ENCODE measurements around the gene SMOC2.
"Not testable (repeated sequence)": the region's sequence is repeated elsewhere in the genome, so short reads cannot be mapped to it uniquely, and the experiment has no call there.

The SMOC2 gene

DNA sequence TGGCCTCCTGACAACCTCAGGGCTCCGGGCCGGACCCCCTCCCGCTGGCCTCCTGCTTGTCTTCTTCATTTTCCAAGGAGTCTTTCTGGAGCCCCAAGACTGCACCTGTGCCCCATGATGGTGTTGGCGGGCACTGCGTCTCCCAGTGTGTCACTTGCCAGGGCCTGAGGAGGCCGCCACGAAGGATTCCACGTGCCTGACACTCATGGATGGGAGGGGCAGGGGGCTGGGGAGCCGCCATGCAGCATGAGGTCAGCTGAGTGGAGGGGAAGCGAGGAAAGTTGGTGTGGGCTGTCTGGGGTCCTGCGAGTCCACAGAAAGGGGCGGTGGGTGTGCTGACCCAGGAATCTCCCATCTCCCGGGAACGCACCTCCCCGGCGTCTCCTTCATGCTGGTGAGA lies 165.7 kb downstream of the SMOC2 start:
- DNase-seq (ENCODE audit: low read depth) = no peak

DNA sequence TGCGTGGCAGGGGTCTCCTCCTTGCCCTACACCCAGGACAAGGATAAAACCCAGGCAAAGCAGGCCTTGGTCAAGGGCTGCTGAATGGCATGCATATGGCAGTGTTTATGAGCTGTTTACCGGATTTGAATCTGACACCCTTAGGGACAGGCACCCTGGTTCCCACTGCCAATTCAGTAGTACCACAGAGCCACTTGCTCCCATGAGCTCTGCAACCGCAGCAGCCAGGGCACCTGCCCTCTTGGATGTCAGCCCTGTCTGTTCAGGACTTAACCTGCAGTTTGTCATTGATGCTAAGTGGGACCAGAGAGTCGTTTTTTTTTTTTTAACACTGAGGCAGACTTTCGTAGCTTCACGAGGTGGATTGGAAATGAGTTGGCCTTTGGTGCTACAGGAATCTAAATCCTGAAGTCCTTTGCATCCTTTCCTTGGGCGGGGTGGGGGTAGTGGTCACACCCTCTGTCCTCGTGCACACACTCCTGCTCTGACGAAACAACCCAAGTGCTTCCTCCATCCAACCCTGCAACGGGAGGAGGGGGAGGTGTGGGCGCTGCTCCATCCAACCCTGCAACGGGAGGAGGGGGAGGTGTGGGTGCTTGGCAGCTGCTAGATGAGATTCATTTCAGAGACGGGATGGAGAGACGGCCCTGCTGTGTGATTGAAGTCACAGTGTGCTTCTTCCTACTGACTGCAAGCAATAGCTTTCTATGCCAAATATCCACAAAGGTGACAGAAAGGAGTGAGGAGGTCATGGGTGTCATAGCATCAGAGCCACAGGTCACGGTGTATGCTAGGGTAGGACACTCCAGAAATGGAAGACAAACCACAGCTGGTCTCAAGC lies 166.5 kb downstream of the SMOC2 start:
- no peak for DNase-seq (ENCODE audit: low read depth)

DNA sequence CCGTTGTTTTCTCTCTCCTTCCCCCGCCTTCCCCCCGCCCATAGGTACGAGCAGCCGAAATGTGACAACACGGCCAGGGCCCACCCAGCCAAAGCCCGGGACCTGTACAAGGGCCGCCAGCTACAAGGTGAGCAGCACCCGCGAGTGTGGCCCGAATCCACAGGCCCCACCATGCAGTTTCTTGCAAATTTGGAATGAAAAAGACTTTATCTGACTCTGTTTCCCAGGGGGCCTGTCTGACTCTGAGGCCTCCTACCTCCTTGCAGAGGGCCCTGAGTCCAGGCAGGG lies 167.1 kb downstream of the SMOC2 start:
- no peak for DNase-seq (ENCODE audit: low read depth)

DNA sequence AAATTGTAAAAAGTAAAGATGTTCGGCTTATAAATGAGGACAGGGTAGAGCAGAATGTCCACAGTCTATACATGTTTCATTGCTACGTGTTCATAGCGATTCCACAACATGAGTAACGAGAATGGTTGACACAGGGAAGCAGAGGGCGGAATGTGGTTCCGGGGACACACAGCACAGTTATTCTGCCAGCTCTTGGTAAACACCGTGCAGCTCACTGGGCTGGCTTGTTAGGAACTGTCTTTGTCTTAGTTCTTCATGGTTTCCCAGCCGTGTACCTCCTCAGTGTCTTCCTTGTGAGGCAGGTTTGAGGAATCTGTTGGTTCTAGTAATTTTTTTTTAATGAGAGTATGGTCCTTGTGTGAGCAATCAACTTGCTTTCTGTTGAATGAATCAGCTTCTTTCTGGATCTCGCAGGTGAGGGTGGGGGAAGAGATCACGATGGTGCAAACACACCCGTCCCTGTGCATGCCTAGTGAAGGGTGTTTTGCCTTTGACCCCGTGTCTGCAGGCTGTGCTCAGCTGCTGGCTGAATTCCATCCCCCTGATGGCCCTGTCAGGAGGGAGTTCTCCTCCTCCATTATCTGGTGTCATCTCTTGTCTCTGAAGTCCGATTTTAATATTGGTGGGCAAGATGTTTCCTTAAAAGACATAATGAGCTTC lies 168.2 kb downstream of the SMOC2 start:
- DNase-seq (ENCODE audit: low read depth) = no peak

DNA sequence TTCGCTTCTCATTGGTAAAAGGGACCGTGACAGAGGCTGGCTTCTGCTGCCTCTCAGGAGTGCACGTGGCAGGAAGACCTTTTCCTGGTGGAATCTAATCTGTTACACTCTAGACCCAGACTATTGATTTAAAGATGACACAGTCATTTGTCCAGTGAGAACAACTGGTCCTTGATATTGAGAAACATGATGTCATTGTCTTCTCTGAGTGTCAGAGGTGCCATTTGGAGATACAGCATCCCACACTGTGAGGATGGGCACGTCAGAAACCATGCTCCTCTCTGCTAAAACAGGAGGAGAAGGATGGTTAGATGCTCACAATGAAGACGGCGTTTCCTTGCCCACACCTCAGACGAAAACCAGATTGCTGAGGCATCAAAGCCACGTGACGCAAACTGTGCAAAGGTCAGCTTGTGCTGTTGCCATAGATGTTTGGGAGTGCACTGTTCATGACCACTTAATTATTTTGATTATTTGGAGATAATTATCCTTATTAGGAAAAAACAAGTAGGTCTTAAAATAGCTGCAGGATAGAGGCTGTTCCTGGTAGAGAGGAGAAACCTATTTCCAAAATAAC lies 169.0 kb downstream of the SMOC2 start:
- DNase-seq (ENCODE audit: low read depth) = no peak

DNA sequence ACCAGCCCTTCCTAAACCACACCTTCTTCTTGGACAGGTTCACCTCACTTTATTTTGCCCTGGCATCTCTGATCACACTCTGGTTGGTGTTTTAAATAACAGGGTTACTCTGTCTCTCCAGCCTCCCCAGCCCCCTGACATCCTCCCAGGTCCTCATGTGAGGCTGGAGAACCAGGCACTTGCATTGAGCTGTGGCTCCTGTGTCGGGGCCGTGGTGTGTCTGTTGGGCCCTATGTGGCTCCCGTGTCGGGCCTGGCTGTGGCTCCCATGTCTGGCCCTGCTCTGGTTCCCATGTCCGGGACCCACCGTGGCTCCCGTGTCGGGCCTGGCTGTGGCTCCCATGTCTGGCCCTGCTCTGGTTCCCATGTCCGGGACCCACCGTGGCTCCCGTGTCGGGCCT lies 170.0 kb downstream of the SMOC2 start:
- not testable (repeated sequence) for DNase-seq (ENCODE audit: low read depth)

DNA sequence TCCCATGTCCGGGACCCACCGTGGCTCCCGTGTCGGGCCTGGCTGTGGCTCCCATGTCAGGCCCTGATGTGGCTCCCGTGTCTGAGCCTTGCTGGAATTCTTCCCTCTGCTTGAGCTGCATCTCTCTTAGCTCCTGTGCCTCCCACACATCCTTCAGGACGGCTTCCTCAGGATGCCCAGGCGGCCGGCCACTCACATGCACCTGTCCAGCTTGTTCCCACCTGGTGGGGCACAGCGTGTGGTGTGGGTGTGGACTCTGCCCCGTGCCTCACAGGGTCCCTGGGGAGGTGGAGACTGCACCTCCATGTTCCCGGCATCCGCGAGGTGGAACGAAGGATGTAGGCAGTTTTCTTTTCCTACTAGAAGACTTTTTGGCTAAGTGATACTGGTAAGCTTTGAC lies 170.7 kb downstream of the SMOC2 start:
- no peak for DNase-seq (ENCODE audit: low read depth)

DNA sequence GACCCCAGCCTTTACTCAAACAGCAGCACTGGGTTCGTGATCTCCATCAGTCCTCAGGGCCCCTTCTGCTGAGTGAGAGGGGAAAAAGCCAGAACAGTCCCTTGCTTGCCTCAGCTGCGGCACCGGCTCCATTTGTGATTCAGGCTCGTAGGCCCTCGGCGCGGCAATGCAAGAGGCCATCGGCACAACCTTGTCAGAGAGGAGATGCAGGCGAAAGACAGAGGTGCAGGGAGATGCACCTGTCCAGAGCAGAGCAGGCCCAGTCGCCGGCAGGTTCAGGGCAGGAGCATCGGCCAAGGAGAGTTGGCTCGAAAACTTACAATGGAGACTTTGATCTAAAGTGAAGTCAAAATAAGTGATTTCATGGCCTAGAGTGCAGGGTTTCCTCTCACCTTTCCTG lies 171.6 kb downstream of the SMOC2 start:
- no peak for DNase-seq (ENCODE audit: low read depth)

DNA sequence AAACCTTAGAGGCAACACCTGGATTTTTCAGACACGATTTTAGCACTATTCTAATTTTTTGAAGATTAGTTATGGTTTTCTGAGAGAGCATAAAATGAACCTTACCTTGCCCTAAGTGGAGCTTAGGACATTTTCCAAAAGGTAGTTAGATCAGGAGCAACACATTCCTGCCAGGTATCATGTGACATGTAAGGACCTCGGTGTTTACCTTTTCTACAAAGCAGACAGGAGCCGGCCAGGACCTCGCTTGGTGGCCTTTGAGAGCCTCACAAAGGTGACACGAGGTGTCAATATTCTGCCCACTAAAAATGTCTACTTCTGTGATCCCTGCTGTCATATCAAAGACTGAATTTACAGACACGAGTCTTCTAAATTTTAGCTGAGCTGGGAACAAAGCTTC lies 174.9 kb downstream of the SMOC2 start:
- no peak for DNase-seq (ENCODE audit: low read depth)

DNA sequence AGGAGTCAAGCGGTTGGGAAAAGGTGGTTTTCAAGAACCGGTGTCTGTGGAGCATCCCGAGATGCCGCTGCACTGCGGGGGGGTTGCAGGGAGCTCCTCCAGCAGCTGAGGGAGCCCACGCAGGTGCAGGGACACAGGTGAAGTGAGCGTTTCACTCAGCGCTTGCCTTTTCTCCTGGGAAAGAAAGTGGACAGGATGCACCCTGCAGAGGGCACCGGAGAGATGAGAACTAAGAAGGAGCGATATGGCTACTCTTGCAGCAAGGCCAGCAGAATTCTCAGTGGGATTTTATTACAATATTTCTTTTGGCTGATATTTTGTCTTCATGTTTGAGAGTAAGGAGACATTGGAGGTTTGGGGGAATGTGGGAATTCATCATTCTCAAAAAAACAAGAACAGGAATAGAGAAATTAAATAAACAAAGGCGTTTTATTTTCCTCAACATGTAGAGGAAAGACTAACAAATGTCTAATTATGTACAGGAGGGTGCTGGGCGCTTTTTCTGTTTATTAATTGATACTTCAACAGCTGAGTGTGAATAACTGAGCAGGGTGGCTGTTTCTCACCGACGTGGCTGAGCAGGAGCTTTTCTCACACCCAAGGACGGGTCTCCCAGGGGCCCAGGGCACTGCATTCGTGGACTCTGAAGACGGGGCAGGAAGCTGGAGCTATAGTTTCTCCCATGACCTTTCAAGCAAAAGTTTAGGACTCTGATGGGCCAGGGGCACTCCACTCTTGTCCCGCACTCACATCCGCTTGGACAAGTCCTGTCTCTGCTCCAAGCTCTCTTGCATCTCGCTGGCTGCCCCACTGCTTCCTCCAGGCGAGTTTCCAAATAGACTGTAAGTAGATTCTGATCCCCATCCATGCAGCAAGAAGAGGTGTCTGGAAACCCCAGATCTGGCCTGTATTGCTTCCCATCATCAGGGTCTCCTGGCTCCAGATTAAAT lies 176.1 kb downstream of the SMOC2 start:
- DNase-seq (ENCODE audit: low read depth) = no peak

DNA sequence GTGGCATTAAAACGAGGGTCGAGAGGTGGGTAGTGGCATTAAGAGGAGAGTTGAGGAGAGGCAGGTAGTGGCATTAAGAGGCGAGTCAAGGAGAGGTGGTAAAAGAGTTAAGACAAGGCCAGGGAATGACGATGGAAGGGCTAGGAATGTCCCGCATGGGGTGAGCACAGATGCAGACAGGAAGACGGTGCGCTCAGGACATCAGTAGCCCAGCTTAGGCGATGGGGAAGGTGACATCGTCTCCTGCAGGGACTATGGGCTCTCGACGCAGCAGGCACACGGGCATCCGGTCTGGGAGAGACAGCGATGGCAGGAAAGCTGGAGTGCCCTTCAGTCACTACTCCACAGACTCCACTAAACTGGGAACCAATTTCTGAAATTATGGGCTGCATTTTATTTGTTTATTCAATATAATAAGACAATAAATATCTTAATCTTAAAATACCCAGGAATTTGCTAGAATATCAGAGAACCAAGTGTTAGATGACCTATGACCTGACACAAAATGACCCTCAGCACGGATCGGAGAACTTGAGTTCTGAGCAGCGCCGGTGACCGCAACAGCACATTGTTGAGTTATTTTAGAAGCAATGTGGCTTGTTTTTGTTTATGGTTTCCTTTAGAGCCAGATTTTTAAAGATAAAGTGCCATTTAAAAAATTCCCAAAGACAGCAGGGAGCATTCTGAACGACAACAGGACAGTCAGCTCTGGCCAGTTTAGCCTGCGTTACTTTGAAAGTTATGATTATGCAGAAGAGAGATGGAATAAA lies 177.7 kb downstream of the SMOC2 start:
- no peak for DNase-seq (ENCODE audit: low read depth)

DNA sequence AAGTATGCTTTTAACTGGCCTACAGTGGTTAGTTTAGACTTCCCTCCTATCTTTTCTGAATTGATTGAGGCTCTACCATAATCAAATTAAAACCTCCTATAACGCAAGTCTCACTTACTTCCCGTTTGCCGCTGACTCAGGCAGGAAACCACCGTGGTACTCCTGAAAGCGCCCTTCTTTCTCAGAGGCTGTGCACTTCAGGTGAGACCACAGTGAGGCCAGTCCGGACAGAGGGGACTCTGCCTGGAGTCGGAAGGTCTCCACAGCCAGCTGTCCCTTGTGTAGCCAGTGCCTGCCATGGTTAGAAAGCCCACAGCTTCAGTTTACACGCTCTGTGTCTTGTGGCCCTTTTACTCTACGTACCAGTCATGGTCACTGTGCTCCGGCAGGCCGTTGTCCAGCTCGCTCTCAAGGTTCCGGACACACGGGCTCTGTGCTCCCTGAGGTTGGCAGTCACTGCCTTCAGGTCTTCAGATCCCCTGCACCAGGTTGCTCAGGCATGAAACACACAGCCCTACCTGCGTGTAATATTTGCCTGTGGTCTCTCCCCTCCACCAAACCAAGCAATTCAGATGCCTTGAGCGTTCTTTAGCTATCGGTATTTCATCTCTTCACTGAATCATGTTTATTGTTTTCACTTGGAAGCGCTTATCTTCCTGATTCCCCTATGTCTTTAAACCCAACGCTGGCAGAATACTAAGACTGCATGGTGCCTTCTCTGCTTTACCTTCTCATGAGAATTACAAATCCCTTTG lies 178.8 kb downstream of the SMOC2 start:
- no peak for DNase-seq (ENCODE audit: low read depth)

DNA sequence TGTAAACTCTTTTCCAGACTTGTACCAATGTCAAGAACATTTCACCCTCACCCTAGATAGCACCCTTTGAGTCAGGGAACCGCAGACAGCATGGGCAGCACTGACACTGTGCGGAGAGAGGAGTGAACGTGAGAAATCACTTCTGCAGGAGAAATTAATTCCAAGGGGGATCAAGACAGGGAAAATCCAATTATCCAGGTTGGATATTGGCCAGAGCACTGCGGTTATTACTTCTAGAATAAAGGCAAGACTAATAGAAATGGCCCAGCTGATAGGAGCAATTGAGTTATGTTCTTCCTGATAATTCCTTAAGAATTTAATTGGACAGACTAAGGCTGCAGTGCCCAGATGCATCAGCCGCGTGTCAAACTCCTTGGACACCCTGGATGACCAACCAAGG lies 179.6 kb downstream of the SMOC2 start:
- DNase-seq (ENCODE audit: low read depth) = no peak

DNA sequence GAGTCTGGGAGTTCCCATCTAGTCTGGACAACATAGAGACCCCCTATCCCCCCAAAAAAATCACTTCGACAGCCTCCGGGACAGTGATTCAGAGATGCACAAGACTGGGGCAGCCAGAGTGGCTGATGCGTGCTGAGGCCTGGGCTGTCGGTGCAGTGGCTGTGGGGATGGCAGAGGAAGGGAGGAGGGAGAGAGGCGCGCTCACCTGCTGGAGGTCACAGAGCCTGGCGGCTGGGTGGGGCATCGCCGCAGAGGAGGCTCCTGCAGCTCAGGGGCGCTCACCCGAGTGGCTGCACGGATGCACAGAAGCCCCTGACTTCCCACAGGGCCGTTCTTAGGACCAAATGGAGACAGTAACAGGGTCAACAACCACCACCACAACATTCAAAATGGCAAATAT lies 182.8 kb downstream of the SMOC2 start:
- no peak for DNase-seq (ENCODE audit: low read depth)

DNA sequence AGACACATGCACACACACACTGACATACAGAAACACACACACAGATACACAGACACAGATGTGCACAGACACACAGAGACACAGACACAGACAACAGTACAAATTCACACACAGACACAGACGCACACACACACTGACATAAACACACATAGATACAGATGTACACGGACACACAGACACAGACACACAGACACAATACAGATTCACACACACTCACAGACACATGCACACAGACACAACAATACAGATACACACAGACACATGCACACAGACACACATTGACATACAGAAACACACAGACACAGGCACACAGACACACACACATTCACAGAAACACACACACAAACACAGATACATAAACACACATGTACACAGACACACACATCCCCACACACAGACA lies 183.6 kb downstream of the SMOC2 start:
- DNase-seq (ENCODE audit: low read depth) = no peak

DNA sequence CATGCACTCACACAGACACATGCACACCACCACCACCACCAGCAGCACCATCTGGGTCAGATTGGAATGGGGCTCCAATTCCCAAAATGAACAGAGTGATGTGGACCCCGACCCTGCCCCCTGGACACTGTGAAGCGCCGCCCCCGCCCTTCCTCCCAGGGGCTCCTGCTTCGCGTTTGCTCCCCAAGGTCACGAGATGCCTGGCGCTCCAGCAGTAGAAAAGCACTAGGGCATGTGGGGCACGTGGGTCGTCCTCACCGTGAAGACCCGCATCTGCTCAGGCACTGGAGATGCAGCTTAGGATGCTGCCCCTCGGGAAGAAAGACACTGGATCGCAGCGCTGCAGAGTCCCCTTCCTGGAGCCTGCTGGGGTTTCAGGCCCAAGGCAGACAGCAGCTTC lies 184.0 kb downstream of the SMOC2 start:
- no peak for DNase-seq (ENCODE audit: low read depth)

DNA sequence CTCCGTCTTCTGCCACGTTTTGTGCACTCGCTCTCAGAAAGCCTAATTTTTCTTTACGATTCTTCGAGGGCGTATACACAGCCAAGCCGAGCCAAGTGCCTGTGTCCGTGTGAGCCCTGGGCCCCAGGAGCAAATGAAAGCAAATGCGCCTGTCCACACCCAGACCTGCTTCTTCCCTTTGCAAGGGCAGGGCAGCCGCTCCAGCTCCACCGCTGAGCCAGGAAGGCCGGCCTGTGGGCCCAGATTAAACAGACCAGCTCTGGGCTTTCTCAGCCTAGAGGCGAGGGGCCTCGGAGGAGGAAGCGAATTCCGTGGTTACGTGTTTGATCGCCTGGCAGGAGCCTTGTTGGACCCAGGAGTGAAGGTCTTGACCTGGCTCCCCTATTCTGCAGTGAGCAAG lies 184.6 kb downstream of the SMOC2 start:
- no peak for DNase-seq (ENCODE audit: low read depth)

DNA sequence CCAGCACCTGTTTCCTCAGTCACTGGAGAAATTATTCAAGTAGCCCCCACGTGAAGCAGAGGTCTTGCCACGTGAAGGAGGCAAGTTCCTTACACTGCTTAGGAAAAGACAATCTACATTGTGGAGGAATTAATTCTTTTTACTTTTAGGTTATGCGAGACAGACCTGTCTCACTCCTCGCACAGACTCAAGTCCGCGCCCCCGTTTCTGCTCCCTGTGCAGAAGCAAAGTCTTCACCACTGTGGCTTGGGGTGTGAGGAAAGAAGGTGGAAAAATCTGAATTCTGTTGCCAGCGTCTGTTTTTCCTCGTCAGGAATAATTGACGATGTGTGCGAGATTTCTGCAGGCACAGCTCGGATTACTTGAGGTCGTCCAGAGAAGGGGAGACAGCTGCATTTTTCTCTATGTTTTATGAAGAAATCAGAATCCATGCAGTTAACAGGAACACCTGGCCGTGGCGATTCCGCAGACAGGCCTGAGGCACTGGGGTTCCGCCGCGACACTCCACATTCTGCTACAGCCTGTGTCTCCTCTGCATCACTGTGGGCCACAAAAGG lies 185.1 kb downstream of the SMOC2 start:
- DNase-seq (ENCODE audit: low read depth) = no peak

DNA sequence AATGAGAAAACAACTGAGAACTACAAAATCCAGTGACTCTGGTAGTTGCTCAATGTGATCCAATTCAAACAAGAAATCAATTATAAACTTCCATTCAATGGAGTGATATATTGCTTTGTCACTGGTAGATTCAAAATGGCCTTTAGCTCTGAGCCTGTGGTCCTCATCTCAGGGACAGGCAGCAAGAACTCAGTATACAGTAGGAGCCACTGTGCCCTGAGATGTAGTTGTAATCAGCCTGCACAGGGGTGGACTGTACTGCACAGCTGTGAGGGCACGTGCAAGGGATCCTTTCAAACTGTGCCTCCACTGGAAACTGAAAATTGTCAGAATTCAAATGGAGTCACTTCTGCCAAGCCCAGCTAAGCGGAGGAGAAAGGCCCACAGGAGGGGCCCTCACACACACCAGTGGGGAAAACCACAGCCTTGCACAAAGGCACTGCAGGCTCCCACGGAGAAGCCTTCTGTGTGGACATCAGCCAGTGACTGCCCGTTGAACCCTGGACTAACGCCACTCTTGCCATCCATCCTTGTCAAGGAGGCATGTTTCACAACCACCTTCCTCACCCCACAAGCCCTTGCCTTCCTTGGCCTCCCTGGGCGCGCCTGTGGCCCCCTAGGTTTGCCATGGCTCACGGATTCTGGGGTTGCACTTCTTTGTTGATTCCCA lies 186.7 kb downstream of the SMOC2 start:
- no peak for DNase-seq (ENCODE audit: low read depth)

DNA sequence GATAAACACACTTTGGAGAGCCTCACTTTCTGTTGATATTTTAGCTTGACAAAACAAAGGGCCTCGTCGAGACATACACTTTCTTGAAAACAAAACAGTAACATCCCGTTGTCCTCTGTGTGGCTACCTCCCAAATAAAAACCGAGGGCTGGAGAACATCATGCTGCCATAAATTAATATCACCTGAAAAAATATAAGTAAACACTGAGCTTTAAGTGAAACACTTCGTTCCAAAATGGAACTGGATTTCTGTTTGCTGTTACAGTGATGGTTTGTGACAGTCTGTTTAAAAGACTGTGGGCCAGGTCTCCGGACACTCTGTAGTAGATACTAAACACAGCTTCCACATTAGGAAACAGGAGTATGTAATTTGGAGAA lies 187.2 kb downstream of the SMOC2 start:
- no peak for DNase-seq (ENCODE audit: low read depth)

Measured in ELR (cell line).